Heart left ventricle (tissue), 16 donors: ENCODE data around the gene MAPK12. TPM values are rescaled to one million over a fixed set of nuclear protein-coding genes. Genes with fewer than 3 reads are reported as not detected.

Source experiments
- ATAC-seq, 4 donors: fragments of 200-7000 bp; cut with Tn5 transposase; one replicate each; pipeline ENCODE4 v1.9.1; 2020 to 2022; ENCODE audit warnings: moderate library complexity in 4 of 4, mild to moderate bottlenecking in 3 of 4, moderate number of reproducible peaks in 1 of 4
- DNase-seq, 5 donors: peaks; one replicate each; pipeline ENCODE4 v3.0.0-alpha.2; 2020
- H3K27ac ChIP-seq, 12 donors: fragments of 200-600 bp; sonication (generic) in 4 of 12; one replicate each; pipeline versions ENCODE4 v1.5.0 to v1.8.0; 2016 to 2022; ENCODE audit warnings: mild to moderate bottlenecking in 2 of 12
- H3K27me3 ChIP-seq, 9 donors: fragments of 200-600 bp; sonication (generic) in 2 of 9; one replicate each; pipeline versions ENCODE4 v1.5.1 to v1.8.0; 2016 to 2022; ENCODE audit warnings: mild to moderate bottlenecking in 3 of 9
- H3K36me3 ChIP-seq, 9 donors: fragments of 200-600 bp; sonication (generic) in 2 of 9; one replicate each; pipeline versions ENCODE4 v1.5.0 to v1.8.0; 2018 to 2022; ENCODE audit warnings: mild to moderate bottlenecking in 2 of 9
- H3K4me1 ChIP-seq, 12 donors: fragments of 200-600 bp; sonication (generic) in 4 of 12; one replicate each; pipeline versions ENCODE4 v1.5.0 to v1.8.0; 2016 to 2022; ENCODE audit warnings: mild to moderate bottlenecking in 3 of 12
- H3K4me3 ChIP-seq, 12 donors: fragments of 200-600 bp; sonication (generic) in 4 of 12; one replicate each; pipeline versions ENCODE4 v1.5.0 to v1.8.0; 2017 to 2022; ENCODE audit warnings: mild to moderate bottlenecking in 9 of 12, moderate library complexity in 4 of 12
- H3K9me3 ChIP-seq, 12 donors: fragments of 200-600 bp; sonication (generic) in 4 of 12; one replicate each; pipeline versions ENCODE4 v1.5.0 to v1.8.0; 2016 to 2022; ENCODE audit warnings: mild to moderate bottlenecking in 1 of 12
- CTCF ChIP-seq, 12 donors: fragments of 200-600 bp; sonication (generic) in 4 of 12; IDR thresholded peaks; one replicate each; pipeline versions ENCODE4 v1.5.0 to v1.8.0; 2018 to 2022; ENCODE audit warnings: antibody characterized with exemption in 12 of 12, mild to moderate bottlenecking in 5 of 12
- POLR2A ChIP-seq, 2 donors: fragments of 450-650 bp; IDR thresholded peaks; one replicate each; pipeline ENCODE4 v1.6.1; 2017; ENCODE audit warnings: antibody characterized with exemption in 2 of 2, mild to moderate bottlenecking in 2 of 2, moderate library complexity in 2 of 2
- WGBS, 4 donors: extraction: QIAGEN DNeasy Blood & Tissue Kit in 2 of 4; methylation state at CpG; one replicate each; pipeline versions ENCODE4 v1.1.5 to v1.1.7; 2013 to 2018; 5-methylcytosine and 5-hydroxymethylcytosine counted together
- intact Hi-C, 10 donors: fragments of 100-400 bp; cut with DNase I; formaldehyde crosslinking; loops; one replicate each; pipeline versions ENCODE4 v1.11.1 to v1.14.2; 2022
- polyA plus RNA-seq, 2 donors: library from polyadenylated mRNA; stranded (reverse); fragments of 200-250 nt; gene quantifications; one replicate each; pipeline ENCODE4 v1.2.3, GENCODE V29; 2013
- total RNA-seq, 9 donors: library from RNA; depleted of rRNA in 2 of 9; stranded (reverse); fragments of >200 nt in 2 of 9; fragmentation: NEBNext Ultra II Directional in 3 of 9; extraction: Animal tissue kit (Norgen Biotek cat#: 25700) in 3 of 9; gene quantifications; one replicate each; pipeline versions ENCODE4 v1.1.0 to v1.2.4, GENCODE V29; 2016 to 2023
- donor health status: ischemic (EF 13 %, LVEDD 7.1; RV severe dilation, severe dysfunction).
- donor health status: healthy with polysubstance abuse.
- donor health status: DM: no; HTN: yes; CAD: no.
- donor health status: DM: no; HTN: no; CAD: no.
- donor health status: ischemic (EF 25% LVEDD 6.9; RV normal size, moderate dysfunction).
- donor health status: ischemic (EF 25% LVEDD 5.7; RV mildly dilated, moderate dysfunction).
- donor health status: healthy.
- donor health status: DM: yes; HTN: yes; CAD: no.
- donor health status: ischemic (EF 35%, LVEDD 5.7; RV mildly dilated, moderate dysfunction).
- donor health status: nonischemic (EF 11% LVEDD 7.7; RV severe dilation, severe dysfunction).
- donor health status: DM: yes; HTN: yes; CAD: no.
- donor health status: PGD.
- donor health status: ischemic (EF 29% LVEDD 5.4; RV normal size, mild dysfunction).
- donor health status: nonischemic (EF 23%, LVEDD 6.1; RV moderate dilation, normal function).

The MAPK12 gene
- total and polyA plus RNA-seq, 11 donors = 11.6 to 18.0 (median 15.5) TPM

GRCh38 chr22:50258361-50259292 is 2.9 kb downstream of the MAPK12 start:
- Histone ChIP-seq H3K27me3 (peaks cover 0 to 13% (median 0%) of the 10 kb centered on the region in 9 donors), H3K36me3 (peaks cover 0 to 11% (median 0%) of the 10 kb centered on the region in 9 donors), H3K9me3 (no peaks in the 10 kb centered on the region), H3K27ac (peak overlapping the region in 9 of 12 donors; percentile 21 to 63 (median 47)), H3K4me3 (no peak overlapping the region), H3K4me1 (peaks cover 5 to 51% (median 16%) of the 10 kb centered on the region in 12 donors)
- no peak for TF ChIP-seq POLR2A (IDR thresholded peaks at IDR 0.05)
- TF ChIP-seq CTCF (IDR thresholded peaks at IDR 0.05) = no peak
- WGBS, 4 donors = 63 to 73% (median 69%) methylated on average over 19 to 24 of the region's 24 CpGs
- peak in 3 of 5 donors; percentile 64 to 73 (median 66) for DNase-seq
- intact Hi-C loops = loop anchor here in 2 of 10 donors (10.0 kb wide), 1 partner anchor 246 kb away; the partner anchor contains the start of genes LMF2 (in 2 of the 2) and NCAPH2 (in 2 of the 2)
- ATAC-seq = peak; percentile 73 to 86 (median 79)

GRCh38 chr22:50257451-50258360 is 3.8 kb downstream of the MAPK12 start:
- H3K4me3 ChIP-seq = no peak overlapping the region
- ATAC-seq (peak in 1 of 4 donors; percentile 1), DNase-seq (peak in 1 of 5 donors; percentile 43)
- H3K27ac ChIP-seq = peak overlapping the region in 2 of 12 donors; percentile 28 to 31
- no peaks in the 10 kb centered on the region for H3K9me3 ChIP-seq
- peaks cover 0 to 11% (median 0%) of the 10 kb centered on the region in 9 donors for H3K36me3 ChIP-seq
- peaks cover 0 to 11% (median 0%) of the 10 kb centered on the region in 9 donors for H3K27me3 ChIP-seq
- WGBS, 4 donors = 56 to 72% (median 64%) methylated on average over 9 to 31 of the region's 31 CpGs
- TF ChIP-seq CTCF (IDR thresholded peaks at IDR 0.05) = no peak
- TF ChIP-seq POLR2A (IDR thresholded peaks at IDR 0.05) = no peak
- peaks cover 5 to 46% (median 15%) of the 10 kb centered on the region in 12 donors for H3K4me1 ChIP-seq
- intact Hi-C loops = loop anchor here in 2 of 10 donors (10.0 kb wide), 1 partner anchor 247 kb away; the partner anchor contains the start of genes LMF2 (in 2 of the 2) and NCAPH2 (in 2 of the 2)

GRCh38 chr22:50257041-50257440 is 4.4 kb downstream of the MAPK12 start:
- ATAC-seq (no peak), DNase-seq (no peak)
- Histone ChIP-seq H3K9me3 (no peaks in the 10 kb centered on the region), H3K4me3 (no peak overlapping the region), H3K27ac (no peak overlapping the region), H3K36me3 (peaks cover 0 to 11% (median 0%) of the 10 kb centered on the region in 9 donors), H3K27me3 (peaks cover 0 to 6% (median 0%) of the 10 kb centered on the region in 9 donors), H3K4me1 (peaks cover 3 to 40% (median 12%) of the 10 kb centered on the region in 12 donors)
- intact Hi-C loops = loop anchor here in 2 of 10 donors (10.0 kb wide), 1 partner anchor 248 kb away; the partner anchor contains the start of genes LMF2 (in 2 of the 2) and NCAPH2 (in 2 of the 2)
- WGBS, 4 donors = 80 to 90% (median 85%) methylated on average over 1 to 16 of the region's 16 CpGs
- TF ChIP-seq POLR2A (IDR thresholded peaks at IDR 0.05) = no peak

GRCh38 chr22:50256258-50256862 is 5.1 kb downstream of the MAPK12 start:
- H3K36me3 ChIP-seq = peaks cover 0 to 11% (median 0%) of the 10 kb centered on the region in 9 donors
- H3K27me3 ChIP-seq = peaks cover 0 to 6% (median 0%) of the 10 kb centered on the region in 9 donors
- intact Hi-C loops = loop anchor here in 2 of 10 donors (10.0 kb wide), 1 partner anchor 248 kb away; the partner anchor contains the start of genes LMF2 (in 2 of the 2) and NCAPH2 (in 2 of the 2)
- DNase-seq (no peak), ATAC-seq (no peak)
- no peaks in the 10 kb centered on the region for H3K9me3 ChIP-seq
- WGBS, 4 donors = 92 to 100% (median 95%) methylated on average over 2 to 12 of the region's 12 CpGs
- H3K4me1 ChIP-seq = peaks cover 3 to 41% (median 16%) of the 10 kb centered on the region in 12 donors
- no peak overlapping the region for H3K27ac ChIP-seq
- no peak overlapping the region for H3K4me3 ChIP-seq
- TF ChIP-seq CTCF (IDR thresholded peaks at IDR 0.05) (no peak), POLR2A (IDR thresholded peaks at IDR 0.05) (no peak)
